GM21619 (cell line): ENCODE results near the gene DNAJC15.
"Not testable (repeated sequence)": the region's sequence is repeated elsewhere in the genome, so short reads cannot be mapped to it uniquely, and the experiment has no call there.

Experiments used
- ATAC-seq: cut with Tn5 transposase; IDR thresholded peaks from one replicate; pipeline ENCODE4 v1.9.1; 2021; ENCODE audit not compliant: unreplicated experiment

Gene DNAJC15

DNA sequence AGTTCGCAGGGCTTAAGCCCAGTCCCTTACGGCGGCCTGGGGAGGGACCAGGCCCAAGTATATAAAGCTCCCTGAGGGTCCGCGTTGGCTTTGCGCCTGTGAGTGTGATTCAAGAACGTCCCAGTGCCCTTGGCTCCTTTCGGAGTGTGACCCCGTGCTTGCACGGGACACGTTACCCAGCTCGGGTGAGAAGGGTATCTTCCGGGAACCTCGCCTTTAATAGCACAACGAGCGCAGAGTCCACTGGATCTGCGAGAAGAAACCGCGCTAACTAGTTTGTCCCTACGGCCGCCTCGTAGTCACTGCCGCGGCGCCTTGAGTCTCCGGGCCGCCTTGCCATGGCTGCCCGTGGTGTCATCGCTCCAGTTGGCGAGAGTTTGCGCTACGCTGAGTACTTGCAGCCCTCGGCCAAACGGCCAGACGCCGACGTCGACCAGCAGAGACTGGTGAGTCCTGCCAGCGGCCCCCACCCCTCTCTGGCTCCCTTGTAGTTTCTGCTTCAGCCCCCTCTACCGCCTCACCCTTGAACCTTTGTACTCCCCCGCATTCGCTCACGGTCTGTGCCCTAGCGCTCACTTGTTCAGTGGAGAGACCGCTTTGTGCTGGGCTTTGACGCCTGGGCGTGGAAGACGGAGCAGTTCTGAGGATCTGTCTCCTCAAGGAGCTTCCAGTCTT lies at the start of gene DNAJC15:
Gene DNAJC15, plus strand, starts transcription at position 298 of the 675 bp plus-strand sequence. Its CDS starts 41 bp downstream, at position 339.
- peak; percentile 75 for ATAC-seq

DNA sequence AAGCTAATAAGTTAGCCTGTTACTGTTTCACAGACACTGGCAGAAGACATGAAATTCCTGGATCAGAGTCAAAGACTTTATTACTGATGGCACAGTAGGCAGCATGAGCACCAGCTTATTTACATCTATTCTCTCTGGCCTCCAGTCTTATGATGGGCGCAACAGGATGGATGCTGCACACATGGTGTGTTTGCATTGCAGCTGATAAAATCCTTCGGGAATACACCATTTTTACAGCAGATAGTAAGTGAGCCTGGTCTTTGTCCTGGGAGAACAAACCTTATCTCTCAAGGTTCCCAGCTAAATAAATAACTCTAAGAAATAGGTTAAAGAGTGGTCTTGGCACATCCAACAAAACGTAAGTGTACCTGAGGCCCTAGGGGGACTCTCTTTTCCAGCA lies 47.3 kb upstream of the DNAJC15 start:
- no peak for ATAC-seq

DNA sequence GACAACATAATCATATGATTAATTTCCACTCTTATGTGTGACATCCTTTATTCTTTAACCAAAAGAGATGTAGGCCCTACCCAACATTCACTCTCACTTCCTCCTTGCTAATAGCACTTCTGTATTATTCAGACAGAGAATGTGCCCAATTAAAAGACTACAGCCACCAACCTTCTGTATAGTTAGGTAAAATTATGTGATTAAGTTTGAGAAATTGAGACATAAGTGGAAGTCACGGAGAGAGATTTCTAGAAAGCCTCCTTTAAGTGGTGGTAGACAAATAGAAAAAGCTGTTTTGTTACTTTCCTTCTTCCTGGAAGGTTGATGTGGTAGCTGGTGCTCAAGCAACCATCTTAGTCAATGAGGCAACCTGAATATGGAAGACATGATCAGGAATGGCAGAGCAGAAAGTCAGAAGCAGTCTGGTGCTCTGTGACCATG lies 46.1 kb upstream of the DNAJC15 start:
- peak; percentile 60 for ATAC-seq

DNA sequence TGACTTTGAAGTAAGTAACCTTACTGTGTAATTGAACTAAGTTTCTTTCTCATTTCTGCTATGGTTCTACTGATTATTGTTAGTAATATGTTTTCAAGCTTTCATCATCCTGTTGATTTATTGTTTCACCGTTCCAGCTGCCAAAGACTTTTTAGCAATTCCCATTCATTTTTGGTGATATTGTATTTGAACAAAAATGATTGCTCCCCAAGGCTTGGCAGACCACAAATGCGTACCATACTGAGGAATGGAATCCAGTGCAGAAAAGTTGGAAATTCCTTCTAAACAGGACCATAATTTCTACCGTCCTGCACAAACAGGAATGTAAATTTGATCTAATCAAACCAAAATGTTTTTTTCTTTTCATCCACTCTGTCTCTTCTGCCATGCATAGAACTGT lies 42.1 kb upstream of the DNAJC15 start:
- no peak for ATAC-seq

DNA sequence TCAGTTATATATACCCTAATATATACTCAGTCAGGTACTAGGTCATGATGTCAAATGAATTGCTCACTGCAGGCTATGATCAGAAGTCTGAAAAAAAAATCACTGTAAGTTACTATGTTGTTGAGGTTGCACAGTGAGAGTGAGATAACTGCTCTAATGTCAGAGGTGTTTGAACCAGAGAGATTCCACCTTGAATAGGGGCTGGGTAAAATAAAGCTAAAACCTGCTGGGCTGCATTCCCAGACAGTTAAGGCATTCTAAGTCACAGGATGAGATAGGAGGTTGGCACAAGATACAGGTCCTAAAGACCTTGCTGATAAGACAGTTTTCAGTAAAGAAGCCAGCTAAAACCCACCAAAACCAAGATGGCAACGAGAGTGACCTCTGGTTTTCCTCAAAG lies 41.5 kb upstream of the DNAJC15 start:
- no peak for ATAC-seq

DNA sequence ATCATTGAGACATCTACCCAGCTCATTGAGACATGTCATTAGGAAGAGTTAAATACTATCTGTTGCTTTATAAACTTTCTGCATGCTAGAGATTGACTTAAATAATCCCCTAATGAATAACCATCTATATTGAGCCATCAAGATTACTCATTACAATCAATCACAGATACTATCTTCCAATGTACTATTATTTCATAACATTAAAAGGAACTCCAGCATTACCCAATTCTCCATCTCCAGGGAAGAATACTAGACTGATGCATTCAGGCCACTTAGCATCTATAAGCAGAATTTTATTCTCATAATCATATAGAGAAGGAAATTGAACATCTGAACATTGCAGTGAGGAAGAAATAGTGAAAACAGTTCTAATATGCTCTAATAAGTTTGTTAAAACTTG lies 39.4 kb upstream of the DNAJC15 start:
- no peak for ATAC-seq

DNA sequence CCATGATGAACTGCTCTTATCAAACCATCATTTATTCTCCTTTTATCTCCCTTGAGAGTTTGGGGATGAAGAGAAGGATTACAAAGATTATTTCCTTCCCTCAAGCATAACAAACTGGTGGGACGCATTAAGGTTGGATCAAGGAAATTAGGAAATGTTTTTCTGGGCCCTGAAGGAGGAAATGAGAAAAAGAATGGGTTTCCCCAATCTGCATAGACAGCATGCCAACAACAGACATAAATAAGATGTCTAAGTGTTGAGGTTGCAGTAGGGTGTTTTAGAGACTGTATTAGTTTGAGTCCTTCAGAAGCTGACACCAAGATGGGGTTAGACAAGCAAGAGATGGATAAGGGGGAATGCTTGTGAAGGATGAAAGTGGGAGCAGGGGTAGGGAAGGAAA lies 38.7 kb upstream of the DNAJC15 start:
- peak; percentile 45 for ATAC-seq

DNA sequence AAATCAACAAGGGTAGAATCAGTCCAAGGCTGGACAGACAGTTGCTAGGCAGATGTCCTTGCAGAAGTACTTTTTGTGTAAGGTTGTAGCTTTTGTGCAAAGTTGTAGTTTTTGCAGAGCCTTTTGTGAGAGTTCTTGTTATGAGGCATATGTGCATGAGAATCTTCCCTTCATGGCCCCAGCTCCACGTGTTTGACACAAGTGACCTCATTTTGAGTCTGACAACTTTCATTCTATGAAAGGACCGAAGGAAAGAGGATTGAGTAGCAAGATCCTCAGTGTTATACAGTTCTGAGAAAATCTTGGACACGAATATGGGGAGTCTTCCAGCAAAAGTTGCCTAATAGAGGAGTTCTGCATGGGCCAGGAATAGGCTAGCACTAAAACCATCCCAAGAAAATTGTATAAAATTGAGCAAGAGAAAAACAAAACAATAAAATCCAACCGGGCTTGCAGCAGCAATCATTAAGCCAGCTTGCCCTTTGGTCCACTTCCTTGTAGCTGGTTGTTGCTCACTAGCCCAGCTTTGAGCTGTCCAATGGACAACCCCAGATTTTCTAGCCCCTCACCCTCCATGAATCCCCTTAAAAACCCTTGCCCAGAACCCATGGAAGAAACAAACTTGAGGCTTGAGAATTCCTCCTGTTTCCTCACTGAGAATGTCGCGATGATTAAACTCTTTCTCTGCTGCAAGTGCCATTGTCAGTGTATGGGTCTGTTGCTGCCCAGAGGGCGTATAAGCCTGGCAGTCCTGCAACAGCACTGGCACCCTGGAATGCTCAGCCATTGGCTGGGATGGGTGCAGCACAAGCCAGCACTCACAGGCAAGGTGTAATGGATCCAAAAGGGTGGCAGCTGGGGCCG lies 37.8 kb upstream of the DNAJC15 start:
- ATAC-seq: no peak

DNA sequence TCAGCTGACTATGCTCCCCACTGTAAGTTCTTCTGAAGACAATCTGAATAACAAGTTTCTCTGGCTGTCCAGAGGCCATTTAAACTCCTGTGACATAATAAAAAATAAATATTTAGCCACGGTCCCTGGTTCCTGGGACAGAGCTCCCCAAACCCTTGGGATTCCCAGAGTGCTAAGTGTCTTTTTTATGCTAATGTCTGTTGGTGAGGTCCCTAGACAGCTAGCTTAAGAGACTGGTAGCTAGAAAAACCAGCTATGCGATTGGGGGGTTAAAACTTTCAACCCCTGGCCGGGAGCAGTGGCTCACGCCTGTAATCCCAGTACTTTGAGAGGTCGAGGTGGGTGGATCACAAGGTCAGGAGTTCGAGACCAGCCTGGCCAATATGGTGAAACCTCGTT lies 37.2 kb upstream of the DNAJC15 start:
- no peak for ATAC-seq

DNA sequence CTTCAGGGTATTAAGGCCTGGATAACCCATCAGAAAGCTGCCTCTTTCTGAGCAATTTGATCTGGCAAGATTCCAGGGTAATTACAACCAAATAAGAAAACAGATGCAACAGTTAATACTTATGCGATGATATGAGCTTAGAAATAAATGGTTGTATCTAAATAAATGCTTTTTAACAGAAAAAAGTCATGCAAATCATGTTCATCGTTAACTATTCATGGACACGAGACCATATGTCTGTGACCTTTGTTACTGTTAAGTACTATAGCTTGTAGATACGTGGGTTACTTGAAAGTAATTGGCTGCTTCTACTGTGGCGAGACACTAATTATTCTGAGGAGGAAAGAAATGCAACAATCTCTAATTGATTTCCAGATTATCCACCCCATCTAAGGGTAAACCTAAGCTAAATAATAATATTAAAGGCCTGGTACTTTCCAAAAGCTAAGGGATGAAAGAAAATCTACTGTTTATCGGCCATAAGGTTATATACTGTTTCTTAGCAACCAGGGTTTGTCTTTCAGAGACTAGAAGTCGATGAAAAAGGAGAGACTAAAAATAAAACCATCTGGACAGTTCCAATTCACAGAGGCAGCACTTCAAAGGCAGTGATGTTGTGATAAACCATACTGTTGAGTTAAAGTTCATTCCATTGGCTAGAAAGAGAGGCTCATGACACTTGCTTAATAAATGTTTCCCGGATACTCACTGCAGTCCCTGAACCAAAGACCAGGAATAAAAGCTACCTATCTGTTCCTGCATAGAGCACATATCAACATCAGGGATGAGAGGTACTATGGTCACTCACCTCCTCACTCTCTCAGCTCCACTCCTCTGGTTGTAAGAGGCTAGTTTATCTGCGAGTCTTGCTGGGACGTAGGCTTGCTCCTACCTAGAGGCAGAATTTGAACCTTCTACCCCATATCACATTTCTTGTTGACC lies 32.8 kb upstream of the DNAJC15 start:
- no peak for ATAC-seq

DNA sequence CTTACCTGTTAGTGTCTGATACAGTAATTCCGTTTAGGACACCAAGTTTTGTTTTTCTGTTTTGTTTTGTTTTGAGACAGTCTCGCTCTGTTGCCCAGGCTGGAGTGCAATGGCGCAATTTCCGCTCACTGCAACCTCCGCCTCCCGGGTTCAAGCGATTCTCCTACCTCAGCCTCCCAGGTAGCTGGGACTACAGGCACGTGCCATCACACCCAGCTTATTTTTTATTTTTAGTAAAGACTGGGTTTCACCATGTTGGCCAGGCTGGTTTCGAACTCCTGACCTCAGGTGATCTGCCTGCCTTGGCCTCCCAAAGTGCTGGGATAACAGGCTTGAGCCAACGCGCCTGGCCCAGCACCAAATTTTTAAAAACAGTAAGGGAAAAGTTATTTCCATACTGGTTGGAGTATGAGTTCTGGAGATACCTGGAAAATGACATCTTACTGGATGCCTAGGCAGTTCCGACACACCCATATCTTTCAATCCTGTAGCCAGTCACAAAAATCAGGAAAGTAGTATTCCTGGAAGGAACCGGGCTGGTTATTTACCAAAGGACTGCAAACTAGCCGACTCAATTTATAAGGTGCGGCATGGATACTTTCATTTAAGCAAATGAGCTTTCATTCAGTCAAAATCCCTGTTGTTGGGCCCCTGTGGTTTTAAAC lies 32.0 kb upstream of the DNAJC15 start:
- not testable (repeated sequence) for ATAC-seq

DNA sequence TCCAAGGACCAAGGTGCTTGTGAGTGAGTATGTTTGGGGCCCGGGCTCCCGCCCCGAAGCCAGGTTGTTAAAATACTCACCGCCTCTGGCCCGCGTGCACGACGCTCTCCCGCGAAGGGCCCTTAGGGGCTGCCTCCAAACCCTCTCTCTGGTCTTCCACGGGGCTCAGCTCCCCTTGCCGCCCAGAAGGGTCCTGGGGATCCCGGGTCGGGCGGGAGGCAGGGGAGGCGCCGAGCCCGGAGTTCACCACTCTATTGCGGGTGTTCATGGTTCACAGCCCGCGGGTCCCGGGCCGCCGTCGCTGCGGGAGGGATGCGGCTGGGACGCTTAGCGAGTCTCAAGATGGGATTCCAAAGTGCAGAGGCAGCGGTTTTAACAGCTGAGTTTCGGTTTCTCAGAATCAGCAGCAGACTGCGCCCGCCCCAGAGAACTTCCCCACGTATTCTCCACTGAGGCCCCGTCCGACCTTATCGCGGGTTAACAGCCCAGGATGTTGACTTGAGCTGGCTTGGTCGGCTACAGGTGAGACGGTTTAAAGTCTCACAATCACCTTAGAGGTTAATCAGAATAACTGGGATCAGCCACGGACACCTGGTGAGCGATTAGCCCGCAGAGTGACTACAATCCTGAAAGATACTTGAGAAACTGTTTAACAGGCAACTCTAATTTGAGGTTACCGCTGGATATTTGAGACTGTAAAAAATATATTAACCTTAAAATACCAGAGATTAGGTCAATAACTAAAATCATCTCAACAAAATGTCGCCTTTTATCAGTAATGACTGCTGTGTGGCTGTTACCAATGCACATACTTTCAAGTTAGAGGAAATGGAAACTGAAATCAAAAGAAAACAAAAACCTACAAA lies 31.3 kb upstream of the DNAJC15 start, which contains the start of gene EPSTI1:
Gene EPSTI1, minus strand, starts transcription at position 344 of the 866 bp plus-strand sequence. Its CDS starts 76 bp downstream, at position 268.
- ATAC-seq: peak; percentile 69

DNA sequence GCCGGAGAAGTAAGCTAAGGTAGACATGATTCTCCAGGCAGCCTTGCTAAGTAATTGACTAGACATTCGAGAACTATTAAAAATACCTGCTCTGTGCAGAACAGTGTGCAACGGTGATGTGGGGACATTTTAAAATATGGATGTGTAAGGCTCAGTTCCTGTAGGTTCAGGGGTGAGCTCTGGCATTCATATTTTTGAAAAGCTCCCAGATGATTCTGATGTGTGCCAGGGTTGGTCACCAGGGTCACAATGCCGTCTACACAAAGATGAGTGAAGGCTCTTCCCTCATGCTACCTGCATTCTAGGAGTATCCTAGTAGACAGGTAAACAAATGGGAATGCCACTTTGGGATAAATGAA lies 30.6 kb upstream of the DNAJC15 start:
- no peak for ATAC-seq

DNA sequence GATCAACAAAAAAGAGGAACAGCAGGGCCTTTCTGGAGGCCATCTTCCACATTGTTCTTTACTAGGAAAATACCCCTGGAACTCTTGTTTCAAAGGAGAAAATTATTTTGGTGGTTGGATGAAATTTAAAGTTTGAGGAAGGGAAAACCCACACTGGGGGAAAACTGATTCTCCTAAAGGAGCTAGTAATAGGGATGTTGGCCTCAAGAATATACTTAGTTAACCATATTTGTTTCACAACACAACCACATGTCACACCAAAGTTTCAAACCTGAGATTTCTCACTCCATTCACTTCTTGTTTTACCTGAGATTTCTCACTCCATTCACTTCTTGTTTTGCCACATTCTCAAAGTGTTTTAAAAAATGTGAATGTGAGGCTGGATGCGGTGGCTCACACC lies 28.5 kb upstream of the DNAJC15 start:
- ATAC-seq: no peak

DNA sequence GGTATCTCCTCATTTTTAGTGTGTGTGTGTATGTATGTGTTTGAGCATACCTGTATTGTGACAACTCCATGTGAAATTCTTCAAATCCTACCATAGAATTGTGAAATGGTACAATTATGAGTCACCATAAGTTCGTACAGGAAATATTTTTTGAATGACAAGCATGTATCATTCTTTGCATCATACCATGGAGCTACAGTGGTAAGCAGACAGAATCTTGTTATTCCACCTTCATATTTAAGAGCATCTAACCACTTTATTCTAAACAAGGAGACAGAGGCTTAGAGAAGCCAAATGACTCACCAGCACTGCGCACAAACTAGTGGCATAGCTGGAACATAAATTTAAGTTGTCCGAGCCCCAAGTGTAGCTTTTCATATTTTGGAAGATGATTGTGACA lies 26.8 kb upstream of the DNAJC15 start:
- ATAC-seq: no peak

DNA sequence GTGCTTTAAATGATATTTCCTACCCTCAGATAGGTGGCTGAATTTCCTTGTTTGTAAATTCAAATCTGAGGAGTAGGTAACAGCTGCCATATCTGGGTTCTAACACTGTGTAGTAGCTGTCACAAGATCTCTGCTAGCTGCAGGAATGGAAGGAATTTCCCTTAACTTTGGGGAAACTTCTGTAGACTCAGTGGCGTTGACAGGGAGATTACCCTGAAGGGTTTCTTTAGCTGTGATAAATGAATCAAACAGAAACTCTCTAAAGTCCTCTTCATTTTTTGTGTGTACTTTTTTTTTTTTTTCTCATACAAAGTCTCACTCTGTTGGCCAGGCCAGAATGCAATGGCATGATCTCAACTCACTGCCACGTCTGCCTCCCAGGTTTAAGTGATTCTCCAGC lies 26.0 kb upstream of the DNAJC15 start:
- ATAC-seq: peak; percentile 57

DNA sequence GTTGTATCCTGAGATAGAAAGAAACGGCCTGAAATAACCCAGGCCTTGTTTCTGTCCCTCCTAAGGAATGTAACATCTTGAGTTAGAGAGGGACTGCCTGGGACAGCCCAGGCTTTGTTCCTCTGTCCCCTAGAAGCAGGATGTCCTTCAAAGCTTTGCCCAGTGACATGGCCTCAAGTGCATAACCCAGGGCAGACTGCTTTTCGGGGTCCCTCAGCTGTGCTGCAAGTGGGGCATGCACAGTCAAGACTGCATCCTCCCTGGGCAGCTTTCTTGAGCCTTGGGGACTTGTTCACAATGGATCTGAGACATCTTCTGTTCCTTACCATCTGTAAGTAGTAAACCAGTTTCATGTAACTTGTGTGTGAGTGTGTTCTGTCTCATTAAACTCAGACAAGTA lies 23.9 kb upstream of the DNAJC15 start:
- no peak for ATAC-seq

DNA sequence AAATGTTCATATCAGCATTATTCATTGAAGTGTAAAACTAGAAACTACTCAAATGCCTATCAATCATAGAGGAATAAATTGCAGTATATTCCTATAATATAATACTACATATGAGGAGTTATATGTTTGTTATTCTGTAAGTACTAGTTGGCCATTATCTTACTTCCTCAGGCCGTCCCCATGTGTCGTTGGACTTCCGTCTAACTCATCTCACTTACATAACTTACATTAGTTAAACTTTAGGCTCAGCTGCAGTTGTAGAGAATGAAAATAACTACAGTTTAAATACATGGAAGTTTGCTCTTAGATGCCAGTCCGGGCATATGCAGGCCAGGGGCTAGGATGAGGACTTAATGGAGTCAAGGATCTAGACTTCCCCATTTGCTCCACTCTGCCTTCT lies 22.7 kb upstream of the DNAJC15 start:
- no peak for ATAC-seq

DNA sequence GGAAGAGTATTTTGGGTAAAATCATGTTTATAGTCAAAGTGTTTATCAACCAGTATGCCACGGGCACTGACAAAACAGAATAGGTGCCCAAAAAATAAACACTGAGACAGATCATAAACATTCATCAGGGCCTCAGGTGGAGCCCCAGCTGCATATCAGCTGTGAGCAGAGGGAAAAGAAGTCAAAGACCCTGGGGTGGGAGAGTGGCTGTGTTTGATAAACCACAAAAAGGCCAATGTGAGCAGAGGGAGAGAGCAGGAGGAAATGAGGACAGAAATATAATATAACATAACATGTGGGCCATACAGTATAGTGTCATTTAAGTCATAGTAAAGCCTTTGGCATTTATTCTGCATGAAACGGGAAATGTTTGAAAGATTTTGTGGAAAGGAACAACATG lies 21.4 kb upstream of the DNAJC15 start:
- ATAC-seq: no peak

DNA sequence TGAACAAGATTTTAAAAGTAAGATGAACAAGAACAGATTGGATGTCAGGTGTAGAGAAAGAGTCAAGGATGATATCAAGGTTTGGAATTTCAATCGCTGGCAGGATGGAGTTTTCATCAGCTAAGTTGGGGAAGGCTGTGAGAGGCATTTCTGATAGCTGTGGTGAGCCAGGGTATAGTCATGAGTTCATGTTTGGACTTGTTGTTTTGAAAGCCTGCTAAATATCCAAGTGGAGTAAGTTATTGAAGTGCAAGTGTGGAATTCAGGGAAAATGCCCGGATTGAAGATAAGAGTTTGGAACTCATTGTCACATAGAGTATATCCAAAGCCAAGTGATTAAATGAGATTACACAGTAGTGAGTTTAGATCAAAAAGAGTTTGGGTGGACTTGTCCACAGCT lies 20.4 kb upstream of the DNAJC15 start:
- ATAC-seq: no peak
